Heart right ventricle (tissue), 16 donors: ENCODE results near the gene SMYD4. TPM values are rescaled to one million over a fixed set of nuclear protein-coding genes. Genes with fewer than 3 reads are reported as not detected.

ENCODE experiments used
- ATAC-seq, 8 donors: fragments of 200-7000 bp; cut with Tn5 transposase; one replicate each; pipeline ENCODE4 v1.9.1; 2020; ENCODE audit warnings: mild to moderate bottlenecking in 8 of 8, moderate library complexity in 8 of 8, moderate number of reproducible peaks in 1 of 8
- DNase-seq, 2 donors: peaks; one replicate each; pipeline ENCODE4 v3.0.0-alpha.2; 2020
- H3K27ac ChIP-seq, 10 donors: fragments of 200-600 bp; sonication (generic) in 2 of 10; one replicate each; pipeline versions ENCODE4 v1.5.0 to v1.8.0; 2020 to 2022; ENCODE audit warnings: mild to moderate bottlenecking in 3 of 10
- H3K27me3 ChIP-seq, 7 donors: fragments of 200-600 bp; one replicate each; pipeline ENCODE4 v1.8.0; 2021 to 2022; ENCODE audit warnings: mild to moderate bottlenecking in 2 of 7
- H3K36me3 ChIP-seq, 9 donors: fragments of 200-600 bp; sonication (generic) in 1 of 9; one replicate each; pipeline versions ENCODE4 v1.5.0 to v1.8.0; 2020 to 2022; ENCODE audit warnings: mild to moderate bottlenecking in 2 of 9
- H3K4me1 ChIP-seq, 9 donors: fragments of 200-600 bp; sonication (generic) in 1 of 9; one replicate each; pipeline versions ENCODE4 v1.5.0 to v1.8.0; 2020 to 2022; ENCODE audit warnings: mild to moderate bottlenecking in 4 of 9
- H3K4me3 ChIP-seq, 10 donors: fragments of 200-600 bp; sonication (generic) in 2 of 10; one replicate each; pipeline versions ENCODE4 v1.5.0 to v1.8.0; 2020 to 2022; ENCODE audit warnings: mild to moderate bottlenecking in 7 of 10, moderate library complexity in 2 of 10
- H3K9me3 ChIP-seq, 11 donors: fragments of 200-600 bp in 10 of 11; sonication (generic) in 2 of 11; one replicate each; pipeline versions ENCODE4 v1.5.0 to v1.8.0; 2013 to 2022; ENCODE audit warnings: mild to moderate bottlenecking in 2 of 11, control low read depth in 1 of 11, moderate library complexity in 1 of 11
- WGBS, 2 donors: extraction: QIAGEN DNeasy Blood & Tissue Kit; methylation state at CpG; one replicate each; pipeline ENCODE4 v1.1.7; 2013; ENCODE audit warnings: inconsistent platforms in 1 of 2; 5-methylcytosine and 5-hydroxymethylcytosine counted together
- intact Hi-C, 10 donors: fragments of 100-400 bp; cut with DNase I; formaldehyde crosslinking; loops; one replicate each; pipeline versions ENCODE4 v1.11.1 to v1.14.2; 2022
- polyA plus RNA-seq, 2 donors: library from polyadenylated mRNA; stranded (reverse); fragments of 200-250 nt; gene quantifications; one replicate each; pipeline ENCODE4 v1.2.3, GENCODE V29; 2013
- total RNA-seq, 10 donors: library from RNA; stranded (reverse); fragmentation: NEBNext Ultra II Directional in 3 of 10; extraction: Animal tissue kit (Norgen Biotek cat#: 25700) in 3 of 10; gene quantifications; one replicate each; pipeline versions ENCODE4 v1.2.1 to v1.2.4, GENCODE V29; 2021 to 2023
- TF ChIP-seq, protein P1 (sequence below), 9 donors: fragments of 200-600 bp; sonication (generic) in 2 of 9; IDR thresholded peaks; one replicate each; pipeline versions ENCODE4 v1.5.0 to v1.8.0; 2021 to 2022; ENCODE audit warnings: antibody characterized with exemption in 9 of 9, mild to moderate bottlenecking in 5 of 9, moderate library complexity in 1 of 9
- donor health status: Arrhythmogenic right ventricular cardiomyopathy.
- donor health status: ischemic (EF 13 %, LVEDD 7.1; RV severe dilation, severe dysfunction).
- donor health status: healthy with polysubstance abuse.
- donor health status: DM: no; HTN: yes; CAD: no.
- donor health status: DM: no; HTN: no; CAD: no.
- donor health status: ischemic (EF 25% LVEDD 6.9; RV normal size, moderate dysfunction).
- donor health status: ischemic (EF 25% LVEDD 5.7; RV mildly dilated, moderate dysfunction).
- donor health status: healthy.
- donor health status: DM: yes; HTN: yes; CAD: no.
- donor health status: Ischemic cardiomyopathy.
- donor health status: ischemic (EF 35%, LVEDD 5.7; RV mildly dilated, moderate dysfunction).
- donor health status: nonischemic (EF 11% LVEDD 7.7; RV severe dilation, severe dysfunction).
- donor health status: DM: yes; HTN: yes; CAD: no.
- donor health status: PGD.
- donor health status: ischemic (EF 29% LVEDD 5.4; RV normal size, mild dysfunction).
- donor health status: nonischemic (EF 23%, LVEDD 6.1; RV moderate dilation, normal function).

SMYD4 gene
- total and polyA plus RNA-seq, 12 donors = 4.6 to 13.5 (median 8.9) TPM

DNA sequence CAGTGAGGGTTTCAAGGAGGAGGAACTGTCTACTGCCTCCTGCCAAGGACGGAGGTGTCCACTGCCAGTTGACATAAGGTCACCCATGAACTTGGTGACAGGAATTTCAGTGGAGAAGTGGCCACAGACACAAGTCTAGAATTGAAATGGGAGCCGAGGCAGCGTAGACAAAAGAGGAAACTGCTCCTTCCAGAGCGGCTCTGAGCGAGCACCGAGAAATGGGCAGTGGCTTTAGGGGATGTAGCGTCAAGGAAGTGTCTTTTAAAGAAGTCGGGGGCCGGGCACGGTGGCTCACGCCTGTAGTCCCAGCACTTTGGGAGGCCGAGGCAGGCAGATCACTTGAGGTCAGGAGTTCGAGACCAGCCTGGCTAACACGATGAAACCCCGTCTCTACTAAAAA lies 70.9 kb downstream of the SMYD4 start:
- no peak for ATAC-seq
- intact Hi-C loops = loop anchor here in 1 of 10 donors (10.0 kb wide), 1 partner anchor 1336 kb away; no protein-coding TSS in a partner anchor
- H3K27me3 ChIP-seq = no peaks in the 10 kb centered on the region
- H3K4me1 ChIP-seq = peaks cover 0 to 41% (median 7%) of the 10 kb centered on the region in 9 donors
- no peaks in the 10 kb centered on the region for H3K36me3 ChIP-seq
- no peak for DNase-seq
- H3K9me3 ChIP-seq = no peaks in the 10 kb centered on the region
- no peak overlapping the region for H3K4me3 ChIP-seq
- WGBS, 2 donors = 64% methylated on average over 15 of the region's 15 CpGs
- TF ChIP-seq, protein P1, sequence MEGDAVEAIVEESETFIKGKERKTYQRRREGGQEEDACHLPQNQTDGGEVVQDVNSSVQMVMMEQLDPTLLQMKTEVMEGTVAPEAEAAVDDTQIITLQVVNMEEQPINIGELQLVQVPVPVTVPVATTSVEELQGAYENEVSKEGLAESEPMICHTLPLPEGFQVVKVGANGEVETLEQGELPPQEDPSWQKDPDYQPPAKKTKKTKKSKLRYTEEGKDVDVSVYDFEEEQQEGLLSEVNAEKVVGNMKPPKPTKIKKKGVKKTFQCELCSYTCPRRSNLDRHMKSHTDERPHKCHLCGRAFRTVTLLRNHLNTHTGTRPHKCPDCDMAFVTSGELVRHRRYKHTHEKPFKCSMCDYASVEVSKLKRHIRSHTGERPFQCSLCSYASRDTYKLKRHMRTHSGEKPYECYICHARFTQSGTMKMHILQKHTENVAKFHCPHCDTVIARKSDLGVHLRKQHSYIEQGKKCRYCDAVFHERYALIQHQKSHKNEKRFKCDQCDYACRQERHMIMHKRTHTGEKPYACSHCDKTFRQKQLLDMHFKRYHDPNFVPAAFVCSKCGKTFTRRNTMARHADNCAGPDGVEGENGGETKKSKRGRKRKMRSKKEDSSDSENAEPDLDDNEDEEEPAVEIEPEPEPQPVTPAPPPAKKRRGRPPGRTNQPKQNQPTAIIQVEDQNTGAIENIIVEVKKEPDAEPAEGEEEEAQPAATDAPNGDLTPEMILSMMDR (IDR thresholded peaks at IDR 0.05) = no peak
- H3K27ac ChIP-seq = peak overlapping the region in 1 of 10 donors; percentile 73

DNA sequence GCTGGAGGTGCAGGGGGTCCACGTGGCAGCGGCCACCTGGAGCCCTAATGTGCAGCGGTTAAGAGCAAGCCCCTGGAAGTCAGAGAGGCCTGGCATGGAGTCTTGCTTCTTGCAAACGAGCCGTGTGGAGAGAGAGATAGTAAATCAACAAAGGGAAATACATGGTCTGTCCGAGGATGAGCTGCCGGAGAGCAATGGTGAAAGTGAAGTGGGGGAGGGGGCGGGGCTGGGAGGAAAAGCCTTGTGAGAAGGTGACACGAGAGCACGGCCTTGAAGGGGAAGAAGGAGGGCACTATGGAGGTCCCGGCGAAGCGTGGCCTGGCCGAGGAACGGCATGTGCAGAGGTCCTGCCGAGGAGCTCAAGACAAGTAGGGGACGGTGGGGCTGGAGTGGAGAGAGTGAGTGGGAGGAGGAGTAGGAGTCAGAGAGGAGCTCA lies 73.9 kb downstream of the SMYD4 start:
- H3K27me3 ChIP-seq = no peaks in the 10 kb centered on the region
- TF ChIP-seq, protein P1 (IDR thresholded peaks at IDR 0.05) = no peak
- no peaks in the 10 kb centered on the region for H3K36me3 ChIP-seq
- WGBS, 2 donors = 65 to 70% methylated on average over 17 of the region's 17 CpGs
- no peaks in the 10 kb centered on the region for H3K9me3 ChIP-seq
- H3K4me3 ChIP-seq = no peak overlapping the region
- no peak overlapping the region for H3K27ac ChIP-seq
- DNase-seq (no peak), ATAC-seq (no peak)
- intact Hi-C loops = loop anchor here in 1 of 10 donors (10.0 kb wide), 1 partner anchor 1339 kb away; no protein-coding TSS in a partner anchor
- H3K4me1 ChIP-seq = peaks cover 0 to 39% (median 0%) of the 10 kb centered on the region in 9 donors

DNA sequence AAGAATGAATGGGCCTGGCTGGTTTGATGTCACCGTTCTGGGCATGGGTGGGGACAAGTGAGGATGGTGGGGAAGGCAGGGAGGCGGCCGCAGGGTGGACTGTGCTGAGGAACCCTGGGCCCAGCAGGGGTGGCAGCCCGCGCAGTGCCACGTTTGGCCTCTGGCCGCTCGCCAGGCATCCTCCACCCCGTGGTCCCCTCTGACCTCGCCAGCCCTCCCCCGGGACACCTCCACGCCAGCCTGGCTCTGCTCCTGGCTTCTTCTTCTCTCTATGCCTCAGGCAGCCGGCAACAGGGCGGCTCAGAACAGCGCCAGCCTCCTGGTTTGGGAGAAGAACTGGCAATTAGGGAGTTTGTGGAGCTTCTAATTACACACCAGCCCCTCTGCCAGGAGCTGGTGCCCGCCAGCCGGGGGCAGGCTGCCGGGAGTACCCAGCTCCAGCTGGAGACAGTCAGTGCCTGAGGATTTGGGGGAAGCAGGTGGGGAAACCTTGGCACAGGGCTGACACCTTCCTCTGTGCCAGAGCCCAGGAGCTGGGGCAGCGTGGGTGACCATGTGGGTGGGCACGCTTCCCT lies 74.4 kb downstream of the SMYD4 start:
- Histone ChIP-seq H3K27ac (no peak overlapping the region), H3K4me3 (no peak overlapping the region), H3K9me3 (no peaks in the 10 kb centered on the region), H3K36me3 (no peaks in the 10 kb centered on the region), H3K4me1 (peaks cover 0 to 39% (median 0%) of the 10 kb centered on the region in 9 donors), H3K27me3 (no peaks in the 10 kb centered on the region)
- ATAC-seq (peak in 1 of 8 donors; percentile 7), DNase-seq (no peak)
- intact Hi-C loops = loop anchor here in 1 of 10 donors (10.0 kb wide), 1 partner anchor 1339 kb away; no protein-coding TSS in a partner anchor
- TF ChIP-seq, protein P1 (IDR thresholded peaks at IDR 0.05) = no peak
- WGBS, 2 donors = 81 to 87% methylated on average over 20 of the region's 20 CpGs

- H3K27ac ChIP-seq = peak overlapping the region in 1 of 10 donors; percentile 56
- no peaks in the 10 kb centered on the region for H3K27me3 ChIP-seq
- TF ChIP-seq, protein P1 (IDR thresholded peaks at IDR 0.05) = no peak
- intact Hi-C loops = loop anchor here in 1 of 10 donors (10.0 kb wide), 1 partner anchor 1340 kb away; no protein-coding TSS in a partner anchor
- H3K9me3 ChIP-seq = no peaks in the 10 kb centered on the region
- DNase-seq = no peak
- peaks cover 0 to 37% (median 0%) of the 10 kb centered on the region in 9 donors for H3K4me1 ChIP-seq
- ATAC-seq = no peak
- H3K36me3 ChIP-seq = no peaks in the 10 kb centered on the region
- WGBS, 2 donors = 73 to 75% methylated on average over 25 of the region's 25 CpGs
- no peak overlapping the region for H3K4me3 ChIP-seq
Measured at GRCh38 chr17:1754430-1755112, 75.1 kb downstream of the SMYD4 start.
